ENCODE results near the gene PNISR. TPM values are rescaled to one million over a fixed set of nuclear protein-coding genes. Genes with fewer than 3 reads are reported as not detected.

PNISR gene
- polyA plus RNA-seq, 1 of the 3 experiments (the other 2 are of a cell fraction): 39.1 TPM

DNA sequence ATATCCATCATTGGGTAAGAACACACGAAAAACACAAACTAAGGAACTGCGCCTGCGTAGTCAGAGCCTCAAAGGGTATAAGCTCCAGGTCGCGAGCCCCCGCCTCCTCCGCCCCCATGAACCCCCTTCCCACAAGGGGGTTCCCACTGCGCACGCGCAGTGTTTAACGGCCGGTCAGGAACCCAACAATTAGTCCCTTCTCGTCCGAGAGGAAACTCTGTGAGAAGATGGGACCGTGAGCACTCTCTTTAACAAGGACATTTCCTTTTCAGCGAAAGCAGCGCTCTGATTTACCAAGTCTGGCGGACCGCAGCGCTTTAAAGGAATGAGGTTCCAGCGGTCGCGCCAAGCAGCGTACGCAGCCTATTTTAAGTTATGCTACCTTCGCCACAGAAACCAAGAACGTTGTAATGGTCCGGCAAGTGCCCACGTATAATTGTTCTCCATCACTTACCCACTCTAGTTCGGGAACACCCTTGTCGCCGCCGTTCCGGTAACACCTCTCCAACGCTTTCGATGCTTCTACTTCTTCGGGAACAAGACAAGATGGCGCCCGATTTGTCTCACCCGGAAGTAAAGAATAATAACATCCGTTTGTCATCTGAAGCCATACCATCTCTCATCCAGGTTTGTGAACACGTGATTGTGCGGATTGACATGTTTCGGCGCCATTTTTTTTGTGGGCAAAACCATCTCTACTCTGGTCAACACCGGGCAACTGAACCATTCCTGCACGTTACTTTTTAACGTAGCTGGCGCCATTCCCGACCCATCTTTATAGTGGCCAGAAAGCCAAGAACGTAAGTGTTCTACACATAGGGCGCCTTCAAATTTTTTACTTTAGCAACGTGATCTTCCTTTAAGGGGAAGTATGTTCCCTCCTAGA is at the start of gene PNISR (continued):
- TF ChIP-seq, protein P1, sequence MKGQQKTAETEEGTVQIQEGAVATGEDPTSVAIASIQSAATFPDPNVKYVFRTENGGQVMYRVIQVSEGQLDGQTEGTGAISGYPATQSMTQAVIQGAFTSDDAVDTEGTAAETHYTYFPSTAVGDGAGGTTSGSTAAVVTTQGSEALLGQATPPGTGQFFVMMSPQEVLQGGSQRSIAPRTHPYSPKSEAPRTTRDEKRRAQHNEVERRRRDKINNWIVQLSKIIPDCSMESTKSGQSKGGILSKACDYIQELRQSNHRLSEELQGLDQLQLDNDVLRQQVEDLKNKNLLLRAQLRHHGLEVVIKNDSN (IDR thresholded peaks at IDR 0.05; ENCODE audit: borderline replicate concordance, low read depth): peak; percentile 91
- TF ChIP-seq EZH2phosphoT487 (IDR thresholded peaks at IDR 0.05; ENCODE audit: borderline replicate concordance, low read depth): no peak
- TF ChIP-seq MEF2A (IDR thresholded peaks at IDR 0.05; ENCODE audit: borderline replicate concordance, low read depth): no peak
- peak; percentile 33; the same call in 1 of the 2 replicates for TF ChIP-seq SIN3A (IDR thresholded peaks at IDR 0.05; ENCODE audit: borderline replicate concordance, low read depth, low read length)

- ChIA-PET CTCF (interaction anchor here (0.9 to 1.1 kb wide), 2 partner anchors 16 to 39 kb away, joined by 3 to 5 read pairs; no protein-coding TSS in a partner anchor), POLR2A (no interaction called here)
- H3K4me3 ChIP-seq (ENCODE audit: low read depth in 2 of 2, low read length in 1 of 2): no peak overlapping the region
- no peaks in the 10 kb centered on the region for H3K9me2 ChIP-seq
- H3K9ac ChIP-seq: no peak overlapping the region
- no peaks in the 10 kb centered on the region for H4K20me1 ChIP-seq (ENCODE audit: insufficient read depth)
- no peak for DNase-seq
- no peak overlapping the region for H2AFZ ChIP-seq (ENCODE audit: low read depth)
- H3K9me3 ChIP-seq: no peaks in the 10 kb centered on the region
- H3K27ac ChIP-seq (ENCODE audit: low read depth in 2 of 2, low read length in 1 of 2): no peak overlapping the region
- TF ChIP-seq TEAD4 (IDR thresholded peaks at IDR 0.05; ENCODE audit: borderline replicate concordance, insufficient read depth) (no peak), TCF12 (IDR thresholded peaks at IDR 0.05) (no peak), SMC3 (IDR thresholded peaks at IDR 0.05; ENCODE audit: low read depth, low read length) (no peak), EZH2phosphoT487 (IDR thresholded peaks at IDR 0.05; ENCODE audit: borderline replicate concordance, low read depth) (no peak), REST (IDR thresholded peaks at IDR 0.05; ENCODE audit: low read depth, low read length) (no peak), SIN3A (IDR thresholded peaks at IDR 0.05; ENCODE audit: borderline replicate concordance, low read depth, low read length) (no peak), TAF1 (IDR thresholded peaks at IDR 0.05; ENCODE audit: borderline replicate concordance, low read depth, low read length) (no peak), FOXJ3 (CRISPR knock-in tag; IDR thresholded peaks at IDR 0.05) (no peak), USF2 (IDR thresholded peaks at IDR 0.05; ENCODE audit: borderline replicate concordance, low read depth, low read length) (no peak), RXRA (IDR thresholded peaks at IDR 0.05; ENCODE audit: borderline replicate concordance, low read depth) (no peak), EP300 (IDR thresholded peaks at IDR 0.05; ENCODE audit: borderline replicate concordance in 1 of 2, low read depth in 1 of 2, low read length in 1 of 2) (no peak), ELF1 (IDR thresholded peaks at IDR 0.05) (no peak)
- TF ChIP-seq, protein P1 (IDR thresholded peaks at IDR 0.05; ENCODE audit: borderline replicate concordance, low read depth): no peak
- no peaks in the 10 kb centered on the region for H3K79me2 ChIP-seq (ENCODE audit: insufficient read depth)
- no peak overlapping the region for H3K4me2 ChIP-seq
- peaks cover 0 to 4% of the 10 kb centered on the region in 2 experiments; a peak in 2 of 4 replicates for H3K4me1 ChIP-seq (ENCODE audit: control insufficient read depth in 1 of 2, insufficient read depth in 2 of 2, low read depth in 1 of 2, low read length in 1 of 2)
- H3K36me3 ChIP-seq (replicated peaks in 1 of 2; ENCODE audit: control insufficient read depth in 1 of 2, insufficient read depth in 2 of 2, low read length in 1 of 2): peaks cover 0 to 33% of the 10 kb centered on the region in 2 experiments
- peaks cover 3% of the 10 kb centered on the region for H3F3A ChIP-seq (replicated peaks; ENCODE audit: insufficient read depth)
- no peaks in the 10 kb centered on the region for H3K27me3 ChIP-seq (ENCODE audit: insufficient read depth)
Observed at GRCh38 chr6:99473730-99474129, 48.6 kb upstream of the PNISR start.
